HG03457 (cell line): ENCODE measurements around the gene SPAG7.
A peak's percentile ranks its signal among the peaks of the same experiment; 100 is the strongest.

Source experiments
- ATAC-seq: cut with Tn5 transposase; IDR thresholded peaks from one replicate; pipeline ENCODE4 v1.9.1; 2021; ENCODE audit warnings: moderate number of reproducible peaks; ENCODE audit not compliant: unreplicated experiment

Gene SPAG7

DNA sequence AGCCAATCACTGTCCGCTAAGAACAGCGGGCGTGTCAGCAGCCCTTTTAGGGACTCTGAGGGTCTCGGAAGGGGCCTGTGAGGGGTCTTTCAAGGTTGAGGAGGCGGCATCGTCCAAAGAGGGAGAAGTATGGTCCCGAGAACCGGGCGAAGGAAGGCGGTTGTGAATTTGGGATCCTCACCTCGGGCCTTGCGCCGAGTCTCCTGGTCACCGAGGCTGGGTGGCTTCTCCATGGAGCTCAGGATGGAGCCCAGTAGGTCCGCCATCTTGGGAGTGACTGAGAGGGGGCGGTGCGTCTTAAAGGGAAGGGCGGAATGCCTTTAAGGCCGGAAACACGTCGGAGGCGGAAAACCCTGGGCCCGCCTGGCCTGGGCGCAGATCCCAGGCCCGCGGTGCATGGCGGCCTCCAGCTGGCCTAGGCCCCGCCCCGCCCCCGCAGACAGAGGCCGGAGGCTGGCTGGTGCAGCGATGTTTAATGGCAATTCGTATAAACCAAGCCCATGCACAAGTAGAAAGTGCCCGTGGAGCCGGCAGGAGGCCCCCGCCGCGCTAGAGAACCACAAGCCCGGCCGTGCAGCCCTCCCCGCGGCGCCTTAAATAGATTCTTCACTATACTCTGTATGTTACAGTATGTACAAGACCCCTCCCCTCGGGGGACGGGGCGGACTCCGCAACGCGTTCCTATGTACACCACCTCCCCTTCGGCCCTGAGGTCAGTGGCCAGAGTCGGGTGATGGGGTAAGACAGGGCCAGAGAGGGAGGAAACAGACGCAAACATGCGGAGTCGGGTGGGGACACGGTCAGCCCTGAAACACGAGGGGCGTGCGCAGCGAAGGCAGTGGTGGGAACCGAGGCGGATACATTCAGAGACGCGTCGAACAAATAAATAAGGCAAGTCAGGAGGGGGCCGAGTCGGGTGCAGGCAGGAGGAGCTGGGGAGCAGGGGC lies at the start of gene SPAG7:
TSS of gene SPAG7 (minus strand) at position 279 of the 947 bp plus-strand sequence. CDS start at position 266, 13 bp downstream.
- peak; percentile 52 for ATAC-seq

DNA sequence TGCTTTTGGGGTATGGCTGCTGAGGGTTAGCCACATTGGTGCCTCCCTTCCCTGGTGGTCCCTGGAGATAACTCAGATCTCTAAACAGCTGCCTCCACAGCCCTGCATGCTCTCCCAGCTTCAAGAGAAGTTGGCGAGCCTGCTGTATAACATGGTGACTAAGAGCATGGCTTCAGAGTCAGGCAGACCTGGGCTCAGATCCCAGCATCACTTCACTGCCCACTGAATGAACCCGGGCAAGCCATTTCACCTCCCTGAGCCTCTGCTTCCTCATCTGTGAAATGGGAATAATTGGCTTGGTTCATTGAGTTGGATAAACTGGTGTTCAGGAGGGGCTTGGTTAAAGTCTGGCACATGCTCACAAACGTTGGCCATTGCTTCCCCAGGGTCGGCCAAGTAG lies 46.7 kb upstream of the SPAG7 start:
- no peak for ATAC-seq

DNA sequence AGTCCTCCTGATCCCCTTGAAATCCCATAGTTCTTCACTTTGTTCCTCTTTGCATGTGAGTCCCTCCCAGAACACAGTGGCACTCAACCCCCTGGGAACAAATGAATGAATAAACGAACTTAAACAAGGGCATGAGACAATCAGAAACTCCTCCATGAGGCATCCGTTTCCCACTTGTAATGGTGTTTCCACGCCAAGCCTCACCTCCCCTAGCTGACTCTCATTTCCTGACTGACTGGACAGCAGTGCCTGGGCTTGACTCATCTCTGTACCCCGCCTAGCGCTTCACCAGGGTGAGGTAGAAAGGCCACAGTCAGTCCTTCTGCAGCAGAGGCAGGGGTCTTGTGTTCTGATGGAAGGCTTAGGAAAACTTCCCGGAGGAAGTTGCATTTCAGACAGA lies 44.3 kb upstream of the SPAG7 start:
- no peak for ATAC-seq

- no peak for ATAC-seq
These were observed 35.7 kb upstream of the SPAG7 start for GRCh38 chr17:5003214-5003867.

DNA sequence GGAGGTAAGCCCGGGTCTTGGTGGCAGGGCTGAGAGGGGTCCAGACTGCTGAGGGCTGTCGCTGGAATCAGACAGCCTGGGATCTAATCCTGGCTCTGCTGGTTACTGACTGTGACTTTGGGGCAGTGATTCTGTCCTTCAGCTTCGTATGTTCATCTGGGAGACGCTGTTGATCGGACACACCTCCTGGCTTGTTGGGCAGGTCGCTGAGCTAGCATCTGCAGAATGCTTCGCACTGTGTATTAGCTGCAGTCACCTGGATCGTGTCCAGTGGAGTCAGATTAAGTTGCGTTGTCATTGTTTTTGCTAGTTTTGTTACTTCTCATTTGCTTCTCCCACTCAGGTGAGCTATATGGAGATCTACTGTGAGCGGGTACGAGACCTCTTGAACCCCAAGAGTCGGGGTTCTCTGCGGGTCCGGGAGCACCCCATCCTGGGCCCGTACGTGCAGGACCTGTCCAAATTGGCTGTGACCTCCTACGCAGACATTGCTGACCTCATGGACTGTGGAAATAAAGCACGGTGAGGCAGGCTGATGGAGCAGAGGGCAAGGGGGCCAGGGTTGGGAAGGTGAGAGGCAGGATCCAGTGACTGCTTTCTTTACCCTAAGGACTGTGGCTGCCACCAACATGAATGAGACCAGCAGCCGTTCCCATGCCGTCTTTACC lies 34.6 kb upstream of the SPAG7 start:
- no peak for ATAC-seq

- ATAC-seq: no peak
These were observed 32.6 kb upstream of the SPAG7 start for GRCh38 chr17:5000237-5000639.

GRCh38 chr17:4999430-5000093 lies 31.9 kb upstream of the SPAG7 start:
- ATAC-seq: no peak

DNA sequence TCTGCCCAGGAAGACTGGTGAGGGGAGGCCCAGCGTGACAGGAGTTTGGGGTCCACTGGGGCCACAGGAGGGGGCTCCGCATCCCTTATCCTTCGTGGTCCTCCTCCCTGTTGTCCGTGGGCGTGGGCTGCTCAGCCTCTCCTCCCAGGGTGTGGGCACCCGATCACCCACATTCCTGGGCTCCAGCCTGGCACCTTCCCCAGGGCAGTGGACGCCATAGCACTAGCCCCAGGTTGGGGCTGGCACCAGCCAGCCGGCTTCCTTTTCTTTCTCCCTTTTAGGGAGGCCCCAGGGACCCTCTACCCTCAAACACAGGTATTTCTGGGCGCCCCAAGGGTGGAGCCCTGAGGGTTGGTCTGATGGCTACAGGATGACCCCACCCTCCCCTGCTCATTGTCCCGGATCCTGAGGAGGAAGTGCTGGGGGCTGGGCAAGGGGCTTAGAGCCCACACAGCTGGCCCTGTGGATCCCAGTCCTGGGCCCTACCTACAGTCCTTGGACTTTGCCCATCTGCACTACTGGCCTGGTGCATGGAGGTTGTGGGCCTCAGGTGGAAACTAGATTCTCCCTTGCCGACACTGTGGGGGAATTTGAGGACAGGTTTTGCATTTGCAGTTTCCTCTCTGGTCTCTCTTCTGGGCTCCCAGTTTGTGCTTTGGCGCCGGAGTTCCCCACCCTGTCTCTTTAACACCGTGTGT lies 31.3 kb upstream of the SPAG7 start:
- no peak for ATAC-seq

- peak; percentile 15 for ATAC-seq
These were observed 30.6 kb upstream of the SPAG7 start for GRCh38 chr17:4998027-4998731.

GRCh38 chr17:4997302-4998026 lies 29.8 kb upstream of the SPAG7 start, which contains the start of the genes INCA1 and KIF1C:
TSS of gene INCA1 (minus strand) at chr17:4997522. CDS start at chr17:4994437, 3,085 bp downstream.
TSS of gene KIF1C (plus strand) at chr17:4997950. CDS start at chr17:5000247, 2,297 bp downstream.
- ATAC-seq: peak; percentile 76

DNA sequence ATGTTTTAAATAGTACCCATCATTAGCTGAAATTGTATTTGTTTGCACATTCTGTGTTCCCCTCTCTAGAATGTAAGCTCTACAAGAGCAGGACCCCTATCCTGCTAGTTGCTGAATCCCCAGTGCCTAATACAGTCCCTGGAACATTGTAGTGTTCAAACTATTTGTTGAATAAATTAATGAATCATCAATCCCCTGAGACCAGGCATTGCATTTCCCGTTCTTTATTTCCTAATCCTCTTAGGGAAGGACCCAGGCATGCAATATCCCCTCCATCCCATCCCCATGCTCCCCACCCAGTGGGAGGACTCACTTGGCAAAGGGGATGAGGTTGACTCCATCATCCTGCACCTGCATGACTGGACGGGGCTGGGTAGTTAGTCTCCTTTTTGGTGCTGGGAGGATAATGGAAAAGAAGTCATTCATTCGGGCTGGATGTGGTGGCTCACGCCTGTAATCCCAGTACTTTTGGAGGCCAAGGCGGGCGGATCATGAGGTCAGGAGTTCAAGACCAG lies 26.5 kb upstream of the SPAG7 start:
- no peak for ATAC-seq

DNA sequence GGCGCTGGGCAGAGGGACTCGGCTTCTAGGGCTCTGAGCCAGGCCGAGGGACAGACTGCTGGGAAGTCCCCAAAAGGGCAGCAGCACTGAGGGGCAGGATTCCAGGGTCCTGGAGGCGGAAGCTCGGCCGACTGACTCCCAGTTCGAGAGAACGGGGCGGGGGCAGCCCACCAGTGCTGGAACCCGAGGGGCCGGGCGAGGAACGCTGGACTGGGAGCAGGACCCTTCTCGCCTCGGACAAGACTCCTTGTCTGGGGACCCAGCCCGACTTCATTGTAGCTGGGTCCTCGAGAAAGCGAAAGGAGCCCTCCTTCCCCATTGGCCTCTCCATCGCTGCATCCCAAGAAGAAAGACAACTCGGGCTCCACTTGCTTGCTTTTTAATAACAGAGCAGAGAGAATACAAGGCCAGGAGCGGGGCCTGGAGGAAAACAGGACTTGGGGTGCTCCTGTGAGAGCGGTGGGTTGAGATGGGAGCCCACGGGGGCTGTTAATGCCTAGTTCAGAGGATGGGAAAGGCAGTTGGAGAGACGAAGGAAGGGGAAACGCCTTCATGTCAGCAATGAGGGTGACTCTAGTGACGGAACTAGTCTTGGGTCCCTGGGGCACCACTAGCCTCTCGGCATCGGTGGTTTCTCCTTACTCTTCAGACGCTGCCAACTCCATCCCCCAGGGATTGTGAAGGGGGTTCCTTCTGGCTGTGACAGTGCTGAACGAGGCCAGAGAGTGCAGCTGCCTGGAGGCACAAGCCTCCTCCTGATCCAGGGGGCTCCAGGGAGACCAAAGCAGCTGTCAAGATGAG lies 20.4 kb upstream of the SPAG7 start:
- peak; percentile 11 for ATAC-seq

- peak; percentile 38 for ATAC-seq
These were observed 19.5 kb upstream of the SPAG7 start, which contains the start of gene CAMTA2 for GRCh38 chr17:4986951-4987766. TSS of gene CAMTA2 (minus strand) at chr17:4987675. CDS start at chr17:4986222, 1,453 bp downstream.

DNA sequence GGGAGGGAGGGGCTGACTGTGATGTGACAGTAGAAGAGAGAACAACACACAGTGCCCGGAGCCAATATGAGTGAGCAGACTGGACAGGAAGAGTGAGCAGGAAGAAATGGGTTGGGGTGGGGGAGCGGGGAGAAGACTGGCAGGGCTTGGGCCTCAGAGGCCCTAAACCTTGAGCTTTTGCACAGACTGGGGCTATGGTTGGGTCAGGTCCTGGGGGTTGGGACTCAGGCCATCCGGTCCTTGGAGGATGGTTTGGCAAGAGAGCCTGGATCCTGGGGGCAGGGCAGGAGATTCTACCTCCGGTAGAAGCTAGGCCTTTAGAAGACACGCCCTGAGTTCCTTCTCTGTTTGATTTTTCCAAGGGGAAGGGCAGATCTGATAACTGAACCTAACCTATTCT lies 18.8 kb upstream of the SPAG7 start:
- ATAC-seq: no peak

DNA sequence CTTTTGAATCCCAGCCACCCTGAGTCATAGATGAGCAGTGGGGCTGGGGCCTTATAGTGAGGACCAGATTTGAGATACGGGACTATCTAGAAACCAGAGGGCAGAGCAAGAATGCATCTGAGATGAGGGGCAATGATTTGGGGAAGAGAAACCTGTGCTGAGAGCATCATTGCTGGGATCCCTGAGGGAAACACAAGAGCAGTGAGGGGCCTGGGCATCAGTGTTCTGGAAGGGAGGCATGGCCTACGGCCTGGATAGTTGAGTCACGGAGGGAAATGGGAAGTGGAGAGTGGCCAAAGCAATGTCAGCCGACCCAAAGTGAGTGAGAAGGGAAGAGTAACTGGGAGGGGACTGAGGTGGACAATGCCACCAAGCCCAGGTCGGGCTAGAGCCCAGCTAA lies 14.7 kb upstream of the SPAG7 start:
- ATAC-seq: no peak

DNA sequence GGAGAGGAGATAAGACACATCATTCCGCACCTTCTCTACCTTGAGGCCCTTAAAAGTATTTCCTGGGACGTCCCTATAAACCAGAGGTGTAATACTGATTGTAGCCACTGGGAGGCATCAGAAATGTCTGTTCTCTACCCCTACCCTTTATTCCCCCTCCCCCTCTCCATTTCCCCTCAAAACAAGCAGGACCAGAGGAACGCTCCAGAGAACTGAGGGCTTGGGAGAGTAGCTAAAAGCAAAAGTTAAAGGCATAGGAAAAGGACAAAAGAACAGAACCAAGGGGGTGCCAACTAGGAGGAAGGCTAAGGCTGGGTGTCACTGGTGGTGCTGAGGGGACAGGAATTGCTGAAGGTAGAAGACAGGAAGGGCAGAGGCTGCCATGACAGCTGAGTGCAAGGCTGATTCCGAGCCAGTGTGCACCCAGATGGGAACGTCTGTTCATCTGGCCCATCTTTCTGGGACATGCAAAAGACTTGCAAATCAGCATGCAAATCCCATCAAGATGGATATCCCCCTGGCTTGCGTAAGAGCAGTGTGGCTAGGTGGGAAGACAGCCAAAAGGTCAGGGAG lies 13.1 kb upstream of the SPAG7 start:
- ATAC-seq: no peak

DNA sequence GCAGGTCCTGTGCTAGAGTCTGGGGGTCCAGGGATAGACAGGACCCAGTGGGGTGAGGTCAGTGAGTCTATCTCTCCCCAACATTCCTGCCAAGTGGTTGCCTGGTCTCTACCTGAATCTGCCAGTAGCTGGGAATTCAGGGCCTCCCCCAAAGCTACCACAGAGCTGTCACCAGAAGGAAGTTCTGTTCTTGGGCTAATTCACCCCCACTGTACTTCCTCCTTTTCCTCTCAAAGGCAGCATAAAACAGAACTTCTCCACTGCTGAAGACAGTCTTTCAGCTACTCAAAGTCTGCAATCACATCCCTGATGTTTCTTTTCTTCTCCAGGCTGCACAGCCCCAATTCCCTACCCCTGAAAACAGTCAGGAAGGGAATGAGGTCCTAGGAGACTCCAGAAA lies 11.1 kb upstream of the SPAG7 start:
- ATAC-seq: no peak
